ENCODE measurements around the gene USP53.

DNA sequence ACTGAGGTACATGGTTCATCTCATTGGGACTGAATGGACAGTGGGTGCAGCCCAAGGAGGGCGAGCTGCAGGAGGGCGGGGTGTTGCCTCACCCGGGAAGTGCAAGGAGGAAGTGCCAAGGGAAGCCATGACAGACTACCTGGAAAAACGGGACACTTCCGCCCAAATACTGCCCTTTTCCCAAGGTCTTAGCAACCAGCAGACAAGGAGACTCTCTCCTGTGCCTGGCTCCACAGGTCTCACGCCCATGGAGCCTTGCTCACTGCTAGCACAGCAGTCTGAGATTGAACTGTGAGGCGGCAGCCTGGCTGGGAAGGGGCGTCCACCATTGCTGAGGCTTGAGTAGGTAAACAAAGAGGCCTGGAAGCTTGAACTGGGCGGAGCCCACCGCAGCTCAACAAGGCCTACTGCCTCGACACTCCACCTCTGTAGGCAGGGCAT is 14.7 kb upstream of the USP53 start:
- TF ChIP-seq PATZ1 (CRISPR knock-in tag; IDR thresholded peaks at IDR 0.05; ENCODE audit: borderline replicate concordance) (no peak), SNAI2 (CRISPR knock-in tag; IDR thresholded peaks at IDR 0.05) (no peak), RARB (CRISPR knock-in tag; IDR thresholded peaks at IDR 0.05) (no peak), TCF4 (CRISPR knock-in tag; IDR thresholded peaks at IDR 0.05; ENCODE audit: borderline replicate concordance) (no peak), ZFP3 (CRISPR knock-in tag; IDR thresholded peaks at IDR 0.05) (no peak), ZNF70 (CRISPR knock-in tag; IDR thresholded peaks at IDR 0.05) (no peak), BACH2 (CRISPR knock-in tag; IDR thresholded peaks at IDR 0.05; ENCODE audit: borderline replicate concordance) (no peak), CSRNP3 (CRISPR knock-in tag; IDR thresholded peaks at IDR 0.05) (no peak), CSDC2 (CRISPR knock-in tag; IDR thresholded peaks at IDR 0.05) (no peak), ISL1 (CRISPR knock-in tag; IDR thresholded peaks at IDR 0.05) (no peak)
- TF ChIP-seq, protein P1, sequence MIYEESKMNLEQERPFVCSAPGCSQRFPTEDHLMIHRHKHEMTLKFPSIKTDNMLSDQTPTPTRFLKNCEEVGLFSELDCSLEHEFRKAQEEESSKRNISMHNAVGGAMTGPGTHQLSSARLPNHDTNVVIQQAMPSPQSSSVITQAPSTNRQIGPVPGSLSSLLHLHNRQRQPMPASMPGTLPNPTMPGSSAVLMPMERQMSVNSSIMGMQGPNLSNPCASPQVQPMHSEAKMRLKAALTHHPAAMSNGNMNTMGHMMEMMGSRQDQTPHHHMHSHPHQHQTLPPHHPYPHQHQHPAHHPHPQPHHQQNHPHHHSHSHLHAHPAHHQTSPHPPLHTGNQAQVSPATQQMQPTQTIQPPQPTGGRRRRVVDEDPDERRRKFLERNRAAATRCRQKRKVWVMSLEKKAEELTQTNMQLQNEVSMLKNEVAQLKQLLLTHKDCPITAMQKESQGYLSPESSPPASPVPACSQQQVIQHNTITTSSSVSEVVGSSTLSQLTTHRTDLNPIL (CRISPR knock-in tag; IDR thresholded peaks at IDR 0.05; ENCODE audit: low read depth) = no peak
- TF ChIP-seq, protein P2, sequence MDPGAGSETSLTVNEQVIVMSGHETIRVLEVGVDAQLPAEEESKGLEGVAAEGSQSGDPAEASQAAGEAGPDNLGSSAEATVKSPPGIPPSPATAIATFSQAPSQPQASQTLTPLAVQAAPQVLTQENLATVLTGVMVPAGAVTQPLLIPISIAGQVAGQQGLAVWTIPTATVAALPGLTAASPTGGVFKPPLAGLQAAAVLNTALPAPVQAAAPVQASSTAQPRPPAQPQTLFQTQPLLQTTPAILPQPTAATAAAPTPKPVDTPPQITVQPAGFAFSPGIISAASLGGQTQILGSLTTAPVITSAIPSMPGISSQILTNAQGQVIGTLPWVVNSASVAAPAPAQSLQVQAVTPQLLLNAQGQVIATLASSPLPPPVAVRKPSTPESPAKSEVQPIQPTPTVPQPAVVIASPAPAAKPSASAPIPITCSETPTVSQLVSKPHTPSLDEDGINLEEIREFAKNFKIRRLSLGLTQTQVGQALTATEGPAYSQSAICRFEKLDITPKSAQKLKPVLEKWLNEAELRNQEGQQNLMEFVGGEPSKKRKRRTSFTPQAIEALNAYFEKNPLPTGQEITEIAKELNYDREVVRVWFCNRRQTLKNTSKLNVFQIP (CRISPR knock-in tag; IDR thresholded peaks at IDR 0.05; ENCODE audit: borderline replicate concordance, low read depth) = no peak
